ENCODE measurements around the gene SERPINA6. TPM values are rescaled to one million over a fixed set of nuclear protein-coding genes. Genes with fewer than 3 reads are reported as not detected.
"Not testable (repeated sequence)": the region's sequence is repeated elsewhere in the genome, so short reads cannot be mapped to it uniquely, and the experiment has no call there.

The SERPINA6 gene
- total and polyA plus RNA-seq, 2 donors (not counting 1 experiment from before 2014, with no cell fraction given), result not detected

- Histone ChIP-seq H3K27me3 (ENCODE audit: control insufficient read depth, insufficient read depth, low read length) (no peaks in the 10 kb centered on the region), H4K20me1 (ENCODE audit: control insufficient read depth, extremely low read depth, insufficient read depth, low read length) (no peaks in the 10 kb centered on the region), H3K79me2 (ENCODE audit: control insufficient read depth, insufficient read depth, low read length) (no peaks in the 10 kb centered on the region), H3K4me2 (ENCODE audit: extremely low read depth, insufficient read depth, low read length) (no peak overlapping the region), H3K36me3 (ENCODE audit: control insufficient read depth, insufficient read depth, low read length) (no peaks in the 10 kb centered on the region), H3K4me3 (replicated peaks in 1 of 4; ENCODE audit: control extremely low read depth in 1 of 4, insufficient read depth in 1 of 4, low read depth in 3 of 4, low read length in 4 of 4) (no peak overlapping the region), H3K4me1 (ENCODE audit: control insufficient read depth, extremely low read depth, insufficient read depth, low read length) (no peaks in the 10 kb centered on the region), H2AFZ (ENCODE audit: low read length) (no peak overlapping the region), H3K9me3 (ENCODE audit: control insufficient read depth, insufficient read depth, low read depth, low read length) (no peaks in the 10 kb centered on the region), H3K27ac (ENCODE audit: insufficient read depth, low read length) (no peak overlapping the region), H3K9ac (ENCODE audit: insufficient read depth, low read length) (no peak overlapping the region)
- TF ChIP-seq EZH2 (IDR thresholded peaks at IDR 0.05; ENCODE audit: low read length, missing control alignments) (no peak), CTCF (conservative IDR thresholded peaks at IDR 0.05 in 1 of 2, IDR thresholded peaks at IDR 0.05 in 1 of 2; ENCODE audit: low read depth in 1 of 2, low read length in 2 of 2) (peak; percentile 56 to 60)
- peak; percentile 51 to 62 for DNase-seq (ENCODE audit: low read depth in 2 of 2)
These were observed 32.2 kb upstream of the SERPINA6 start for GRCh38 chr14:94355191-94355794.

- Histone ChIP-seq H3K9me3 (ENCODE audit: control insufficient read depth, insufficient read depth, low read depth, low read length) (no peaks in the 10 kb centered on the region), H3K36me3 (ENCODE audit: control insufficient read depth, insufficient read depth, low read length) (no peaks in the 10 kb centered on the region), H3K4me3 (replicated peaks in 1 of 4; ENCODE audit: control extremely low read depth in 1 of 4, insufficient read depth in 1 of 4, low read depth in 3 of 4, low read length in 4 of 4) (no peak overlapping the region), H3K4me2 (ENCODE audit: extremely low read depth, insufficient read depth, low read length) (no peak overlapping the region), H3K79me2 (ENCODE audit: control insufficient read depth, insufficient read depth, low read length) (no peaks in the 10 kb centered on the region), H4K20me1 (ENCODE audit: control insufficient read depth, extremely low read depth, insufficient read depth, low read length) (no peaks in the 10 kb centered on the region), H3K27me3 (ENCODE audit: control insufficient read depth, insufficient read depth, low read length) (no peaks in the 10 kb centered on the region), H3K4me1 (ENCODE audit: control insufficient read depth, extremely low read depth, insufficient read depth, low read length) (no peaks in the 10 kb centered on the region), H2AFZ (ENCODE audit: low read length) (no peak overlapping the region), H3K27ac (ENCODE audit: insufficient read depth, low read length) (no peak overlapping the region), H3K9ac (ENCODE audit: insufficient read depth, low read length) (no peak overlapping the region)
- no peak for DNase-seq (ENCODE audit: low read depth in 2 of 2)
- no peak for TF ChIP-seq CTCF (conservative IDR thresholded peaks at IDR 0.05 in 1 of 2, IDR thresholded peaks at IDR 0.05 in 1 of 2; ENCODE audit: low read depth in 1 of 2, low read length in 2 of 2)
- no peak for TF ChIP-seq EZH2 (IDR thresholded peaks at IDR 0.05; ENCODE audit: low read length, missing control alignments)
These were observed 31.6 kb upstream of the SERPINA6 start for GRCh38 chr14:94354638-94355185.

- H3K9me3 ChIP-seq (ENCODE audit: control insufficient read depth, insufficient read depth, low read depth, low read length); H3K79me2 ChIP-seq (ENCODE audit: control insufficient read depth, insufficient read depth, low read length); H4K20me1 ChIP-seq (ENCODE audit: control insufficient read depth, extremely low read depth, insufficient read depth, low read length); H3K4me2 ChIP-seq (ENCODE audit: extremely low read depth, insufficient read depth, low read length); H2AFZ ChIP-seq (ENCODE audit: low read length); H3K36me3 ChIP-seq (ENCODE audit: control insufficient read depth, insufficient read depth, low read length); H3K27ac ChIP-seq (ENCODE audit: insufficient read depth, low read length); DNase-seq (ENCODE audit: low read depth in 2 of 2); H3K4me3 ChIP-seq (replicated peaks in 1 of 4; ENCODE audit: control extremely low read depth in 1 of 4, insufficient read depth in 1 of 4, low read depth in 3 of 4, low read length in 4 of 4); H3K4me1 ChIP-seq (ENCODE audit: control insufficient read depth, extremely low read depth, insufficient read depth, low read length); H3K27me3 ChIP-seq (ENCODE audit: control insufficient read depth, insufficient read depth, low read length); H3K9ac ChIP-seq (ENCODE audit: insufficient read depth, low read length): not testable (repeated sequence)
These were observed 31.1 kb upstream of the SERPINA6 start for GRCh38 chr14:94354190-94354589.
